CD4-positive, CD25-positive, alpha-beta regulatory T cell (primary cell): Measurements from ENCODE around the gene GALNTL6. TPM values are rescaled to one million over a fixed set of nuclear protein-coding genes. Genes with fewer than 3 reads are reported as not detected.

Source experiments
- ATAC-seq, 2 donors: fragments of 150-1000 bp; cut with Tn5 transposase; one replicate each; pipeline ENCODE4 v1.10.0; 2021; ENCODE audit warnings: low read depth in 2 of 2, moderate number of reproducible peaks in 2 of 2, moderate library complexity in 1 of 2
- DNase-seq, 3 donors: peaks; one replicate each; pipeline versions ENCODE4 v3.0.0 to v3.0.0-alpha.2; 2012 to 2022; ENCODE audit warnings: mixed read lengths in 1 of 3
- H3K27ac ChIP-seq: one replicate; pipeline ENCODE4 v1.7.0; 2013; ENCODE audit warnings: mild to moderate bottlenecking, low read length; ENCODE audit not compliant: insufficient read depth, poor library complexity, severe bottlenecking
- H3K27me3 ChIP-seq: one replicate; pipeline ENCODE4 v1.7.0; 2013; ENCODE audit warnings: low read length; ENCODE audit not compliant: control insufficient read depth, insufficient read depth
- H3K36me3 ChIP-seq: one replicate; pipeline ENCODE4 v1.7.0; 2013; ENCODE audit warnings: mild to moderate bottlenecking, low read length, moderate library complexity; ENCODE audit not compliant: control insufficient read depth, insufficient read depth
- H3K4me1 ChIP-seq: 2 replicates; pipeline ENCODE4 v1.7.0; 2013; ENCODE audit warnings: mild to moderate bottlenecking, low read length; ENCODE audit not compliant: insufficient read depth, control insufficient read depth, poor library complexity, severe bottlenecking
- H3K4me3 ChIP-seq: one replicate; pipeline ENCODE4 v1.7.0; 2013; ENCODE audit warnings: low read depth, mild to moderate bottlenecking, low read length, moderate library complexity
- H3K9me3 ChIP-seq, 2 experiments: 1 replicate in 1 of 2; 2 replicates in 1 of 2; pipeline ENCODE4 v1.7.0; 2013; ENCODE audit warnings: low read length in 2 of 2, mild to moderate bottlenecking in 1 of 2, moderate library complexity in 1 of 2; ENCODE audit not compliant: control insufficient read depth in 2 of 2
- H3K27ac Mint-ChIP-seq, 3 donors: one replicate each; pipeline ENCODE4 v1.8.0; 2020 to 2022; ENCODE audit warnings: mild to moderate bottlenecking in 3 of 3, mixed read lengths in 3 of 3, moderate library complexity in 2 of 3
- H3K27me3 Mint-ChIP-seq: one replicate; pipeline ENCODE4 v1.8.0; 2022; ENCODE audit warnings: mild to moderate bottlenecking, mixed read lengths
- H3K36me3 Mint-ChIP-seq: one replicate; pipeline ENCODE4 v1.8.0; 2020; ENCODE audit warnings: mixed read lengths
- H3K4me1 Mint-ChIP-seq, 4 donors: one replicate each; pipeline ENCODE4 v1.8.0; 2020 to 2022; ENCODE audit warnings: mixed read lengths in 4 of 4, mild to moderate bottlenecking in 1 of 4
- H3K4me3 Mint-ChIP-seq, 4 donors: one replicate each; pipeline ENCODE4 v1.8.0; 2020 to 2022; ENCODE audit warnings: mild to moderate bottlenecking in 4 of 4, mixed read lengths in 4 of 4, moderate library complexity in 3 of 4
- H3K9me3 Mint-ChIP-seq, 7 donors: one replicate each; pipeline ENCODE4 v1.8.0; 2020 to 2022; ENCODE audit warnings: mixed read lengths in 7 of 7, mild to moderate bottlenecking in 3 of 7, moderate library complexity in 2 of 7
- polyA plus RNA-seq, 4 donors: library from polyadenylated mRNA; unstranded; fragments of 300-500 nt; fragmentation: Illumina TruSeq; gene quantifications; one replicate each; pipeline ENCODE4 v1.2.3, GENCODE V29; 2021
- total RNA-seq: library from RNA; stranded (reverse); gene quantifications from one replicate; pipeline ENCODE4 v1.2.3, GENCODE V29; 2022

The GALNTL6 gene
- total and polyA plus RNA-seq, 5 donors from 2014 or later = not detected

DNA sequence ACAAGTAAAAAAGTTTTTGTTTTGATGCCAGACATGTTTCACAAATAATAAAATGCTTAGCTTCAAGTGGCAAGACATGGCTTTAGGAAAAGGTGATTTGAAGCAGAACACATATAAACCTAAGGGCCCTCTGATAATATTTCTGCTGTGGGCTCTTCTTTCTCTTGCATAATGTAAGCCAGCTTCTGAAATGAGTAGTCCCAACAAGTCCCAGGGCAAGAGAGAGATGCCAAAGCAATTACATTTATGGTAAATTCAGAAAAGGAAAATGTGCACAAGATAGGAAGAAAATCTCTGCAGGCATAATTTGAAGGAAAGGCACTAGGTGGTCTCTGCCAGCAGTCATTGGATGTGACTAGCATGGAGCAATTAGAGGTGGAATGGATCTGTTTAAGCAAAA is 1184.7 kb downstream of the GALNTL6 start:
- Histone ChIP-seq H3K27ac (no peak overlapping the region), H3K9me3 (no peaks in the 10 kb centered on the region), H3K27me3 (peaks cover 2% of the 10 kb centered on the region), H3K4me1 (no peaks in the 10 kb centered on the region), H3K36me3 (no peaks in the 10 kb centered on the region), H3K4me3 (no peak overlapping the region)
- H3K4me3 Mint-ChIP-seq = no peak overlapping the region
- H3K4me1 Mint-ChIP-seq = no peaks in the 10 kb centered on the region
- ATAC-seq (no peak), DNase-seq (no peak)
- peaks cover 17% of the 10 kb centered on the region for H3K27me3 Mint-ChIP-seq
- peaks cover 0 to 2% (median 0%) of the 10 kb centered on the region in 7 donors for H3K9me3 Mint-ChIP-seq
- no peaks in the 10 kb centered on the region for H3K36me3 Mint-ChIP-seq
- no peak overlapping the region for H3K27ac Mint-ChIP-seq

- Histone ChIP-seq H3K27me3 (no peaks in the 10 kb centered on the region), H3K4me3 (no peak overlapping the region), H3K4me1 (no peaks in the 10 kb centered on the region), H3K36me3 (no peaks in the 10 kb centered on the region), H3K27ac (no peak overlapping the region), H3K9me3 (no peaks in the 10 kb centered on the region)
- Mint-ChIP-seq H3K36me3 (no peaks in the 10 kb centered on the region), H3K4me1 (no peaks in the 10 kb centered on the region), H3K27ac (no peak overlapping the region), H3K4me3 (no peak overlapping the region), H3K9me3 (peaks cover 0 to 2% (median 0%) of the 10 kb centered on the region in 7 donors), H3K27me3 (peaks cover 17% of the 10 kb centered on the region)
- ATAC-seq = no peak
- DNase-seq = no peak
Observed at GRCh38 chr4:172998527-172999469, 1185.6 kb downstream of the GALNTL6 start.

GRCh38 chr4:173001571-173001970 is 1188.4 kb downstream of the GALNTL6 start:
- H3K36me3 Mint-ChIP-seq = no peaks in the 10 kb centered on the region
- no peaks in the 10 kb centered on the region for H3K4me1 Mint-ChIP-seq
- Histone ChIP-seq H3K27ac (no peak overlapping the region), H3K4me3 (no peak overlapping the region), H3K36me3 (no peaks in the 10 kb centered on the region), H3K4me1 (no peaks in the 10 kb centered on the region), H3K27me3 (no peaks in the 10 kb centered on the region), H3K9me3 (no peaks in the 10 kb centered on the region)
- DNase-seq (no peak), ATAC-seq (no peak)
- H3K4me3 Mint-ChIP-seq = no peak overlapping the region
- H3K27ac Mint-ChIP-seq = no peak overlapping the region
- peaks cover 0 to 2% (median 0%) of the 10 kb centered on the region in 7 donors for H3K9me3 Mint-ChIP-seq
- H3K27me3 Mint-ChIP-seq = peaks cover 17% of the 10 kb centered on the region

DNA sequence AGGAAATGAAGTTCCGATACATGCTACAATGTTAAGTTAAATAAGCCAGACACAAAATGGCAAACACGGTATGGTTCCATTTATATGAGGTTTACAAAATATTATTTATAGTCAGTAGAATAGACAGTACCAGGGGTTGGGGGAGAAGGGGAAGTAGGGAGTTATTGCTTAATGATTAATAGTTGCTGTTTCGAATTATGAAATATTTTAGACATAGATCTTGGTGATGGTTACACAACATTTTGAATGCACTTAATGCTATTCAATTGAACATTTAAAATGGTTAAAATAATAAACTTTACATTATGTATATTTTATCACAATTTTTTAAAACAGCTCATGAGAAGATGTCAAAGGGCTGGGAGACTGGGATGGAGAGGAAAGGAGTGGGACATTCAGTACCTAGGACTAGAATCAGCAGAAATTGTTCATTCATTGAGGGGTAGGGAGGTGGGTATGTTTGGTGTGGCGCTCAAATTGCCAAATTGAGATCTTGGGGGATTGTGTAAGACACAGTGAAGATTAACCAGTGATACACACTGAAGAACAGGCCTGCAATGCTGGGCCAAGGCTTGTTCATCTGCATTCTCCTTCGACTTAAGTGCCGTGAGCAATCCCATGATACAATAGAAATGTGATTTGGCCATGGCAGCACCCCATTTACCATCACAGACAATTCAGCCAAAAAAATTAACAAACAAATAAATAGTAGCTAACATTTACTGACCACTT is 1189.8 kb downstream of the GALNTL6 start:
- H3K27ac ChIP-seq = no peak overlapping the region
- DNase-seq (no peak), ATAC-seq (no peak)
- Mint-ChIP-seq H3K9me3 (peaks cover 0 to 2% (median 0%) of the 10 kb centered on the region in 7 donors), H3K4me1 (no peaks in the 10 kb centered on the region), H3K27me3 (peaks cover 19% of the 10 kb centered on the region), H3K36me3 (no peaks in the 10 kb centered on the region), H3K27ac (no peak overlapping the region), H3K4me3 (no peak overlapping the region)
- H3K4me1 ChIP-seq = no peaks in the 10 kb centered on the region
- no peaks in the 10 kb centered on the region for H3K9me3 ChIP-seq
- no peak overlapping the region for H3K4me3 ChIP-seq
- H3K36me3 ChIP-seq = no peaks in the 10 kb centered on the region
- H3K27me3 ChIP-seq = no peaks in the 10 kb centered on the region

- Histone ChIP-seq H3K36me3 (no peaks in the 10 kb centered on the region), H3K9me3 (no peaks in the 10 kb centered on the region), H3K27me3 (no peaks in the 10 kb centered on the region), H3K4me3 (no peak overlapping the region), H3K4me1 (no peaks in the 10 kb centered on the region), H3K27ac (no peak overlapping the region)
- no peak overlapping the region for H3K4me3 Mint-ChIP-seq
- H3K27me3 Mint-ChIP-seq = peaks cover 8% of the 10 kb centered on the region
- ATAC-seq (no peak), DNase-seq (no peak)
- H3K4me1 Mint-ChIP-seq = no peaks in the 10 kb centered on the region
- H3K27ac Mint-ChIP-seq = no peak overlapping the region
- H3K9me3 Mint-ChIP-seq = no peaks in the 10 kb centered on the region
- H3K36me3 Mint-ChIP-seq = no peaks in the 10 kb centered on the region
Observed at GRCh38 chr4:173005912-173006633, 1192.9 kb downstream of the GALNTL6 start.

DNA sequence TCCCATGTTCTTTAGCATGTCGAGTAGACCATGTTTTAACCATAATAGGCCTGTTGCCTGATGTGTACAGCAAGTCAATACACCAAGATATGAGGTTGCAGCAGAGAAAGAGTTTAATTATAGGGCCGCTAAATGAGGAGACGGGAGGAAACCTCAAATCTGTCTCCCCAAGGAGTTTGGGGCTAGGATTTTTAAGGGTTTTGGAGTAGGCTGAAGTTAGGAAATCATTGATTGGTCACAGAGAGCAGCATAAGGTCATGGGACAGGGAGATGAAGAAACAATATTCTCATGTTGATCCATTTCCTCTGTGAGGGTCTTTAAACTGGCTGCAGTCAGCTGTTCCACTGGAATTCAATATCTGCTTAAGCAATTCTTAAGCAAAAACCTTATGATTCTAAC is 1195.2 kb downstream of the GALNTL6 start:
- Histone ChIP-seq H3K27ac (no peak overlapping the region), H3K4me3 (no peak overlapping the region), H3K9me3 (no peaks in the 10 kb centered on the region), H3K27me3 (no peaks in the 10 kb centered on the region), H3K4me1 (no peaks in the 10 kb centered on the region), H3K36me3 (no peaks in the 10 kb centered on the region)
- no peak for DNase-seq
- Mint-ChIP-seq H3K27me3 (peaks cover 8% of the 10 kb centered on the region), H3K36me3 (no peaks in the 10 kb centered on the region), H3K4me3 (no peak overlapping the region), H3K4me1 (no peaks in the 10 kb centered on the region), H3K27ac (no peak overlapping the region), H3K9me3 (no peaks in the 10 kb centered on the region)
- ATAC-seq = no peak

DNA sequence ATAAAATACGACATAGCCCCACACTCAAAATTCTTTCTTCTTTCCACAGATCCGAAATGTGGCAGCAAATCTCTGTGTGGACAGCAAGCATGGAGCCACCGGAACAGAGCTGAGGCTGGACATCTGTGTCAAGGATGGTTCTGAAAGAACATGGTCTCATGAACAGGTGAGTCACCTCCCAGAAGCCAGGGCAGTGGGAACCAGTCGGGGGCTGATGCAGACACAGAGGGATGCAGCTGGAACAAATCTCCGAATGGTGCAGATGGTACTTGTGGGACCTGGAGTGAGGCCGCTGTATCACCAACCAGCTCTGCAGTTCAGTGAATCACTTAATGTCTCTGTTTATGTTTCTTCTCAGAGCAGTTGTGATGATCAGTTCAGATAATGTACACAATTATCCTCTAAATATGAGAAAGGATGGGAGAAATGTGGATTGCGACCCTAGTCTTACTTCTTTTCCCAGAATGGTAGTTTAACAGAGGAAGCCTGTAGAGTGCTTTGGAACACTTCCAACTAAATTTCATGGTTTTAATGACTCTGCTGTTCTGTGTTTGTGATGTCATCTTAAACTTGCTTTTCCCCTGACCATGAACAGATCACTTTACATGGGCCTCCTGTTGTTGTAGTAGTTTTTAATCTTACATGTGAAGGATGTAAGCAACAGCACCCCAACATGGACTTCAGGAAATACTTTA is 1196.1 kb downstream of the GALNTL6 start:
- Histone ChIP-seq H3K4me1 (no peaks in the 10 kb centered on the region), H3K4me3 (no peak overlapping the region), H3K36me3 (no peaks in the 10 kb centered on the region), H3K27ac (no peak overlapping the region), H3K9me3 (no peaks in the 10 kb centered on the region), H3K27me3 (no peaks in the 10 kb centered on the region)
- H3K27me3 Mint-ChIP-seq = peaks cover 8% of the 10 kb centered on the region
- no peaks in the 10 kb centered on the region for H3K36me3 Mint-ChIP-seq
- no peak overlapping the region for H3K27ac Mint-ChIP-seq
- H3K4me1 Mint-ChIP-seq = no peaks in the 10 kb centered on the region
- no peaks in the 10 kb centered on the region for H3K9me3 Mint-ChIP-seq
- ATAC-seq = no peak
- no peak for DNase-seq
- H3K4me3 Mint-ChIP-seq = no peak overlapping the region
